A204.1 (cell line): Measurements from ENCODE around the gene PTPN22.
"Not testable (repeated sequence)": the region's sequence is repeated elsewhere in the genome, so short reads cannot be mapped to it uniquely, and the experiment has no call there.

Experiments used
- FAIRE-seq: peaks from 2 replicates; lab custom pipeline; 2012; peaks lifted over from hg19 to GRCh38; lab: Jason Lieb, UNC

Gene PTPN22

GRCh38 chr1:113887402-113888175 is 16.1 kb upstream of the PTPN22 start, which contains the start of gene BCL2L15:
Gene BCL2L15 (minus strand): TSS chr1:113887581. CDS start chr1:113887375, 206 bp downstream.
- FAIRE-seq: no peak

GRCh38 chr1:113886417-113887401 is 15.2 kb upstream of the PTPN22 start:
- no peak for FAIRE-seq

DNA sequence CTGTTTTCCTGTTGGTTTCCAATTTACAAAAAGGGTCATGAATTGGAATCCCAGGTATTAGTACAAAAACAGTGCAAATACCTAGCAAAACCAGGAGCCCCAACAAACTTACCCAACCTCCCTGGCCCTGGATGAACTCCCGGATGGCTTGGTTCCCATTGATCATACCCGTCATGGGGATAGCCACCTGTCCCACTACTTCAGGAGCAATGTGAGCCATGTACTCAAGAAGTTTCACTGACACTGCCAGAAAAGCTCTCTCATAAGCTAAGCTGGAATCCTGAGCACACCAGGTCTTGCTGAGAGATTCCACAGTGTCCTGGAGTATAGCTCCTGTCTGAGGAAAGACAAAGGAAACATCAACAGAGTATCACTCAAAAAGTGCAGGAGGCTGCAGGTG is 10.1 kb upstream of the PTPN22 start:
- FAIRE-seq: no peak

DNA sequence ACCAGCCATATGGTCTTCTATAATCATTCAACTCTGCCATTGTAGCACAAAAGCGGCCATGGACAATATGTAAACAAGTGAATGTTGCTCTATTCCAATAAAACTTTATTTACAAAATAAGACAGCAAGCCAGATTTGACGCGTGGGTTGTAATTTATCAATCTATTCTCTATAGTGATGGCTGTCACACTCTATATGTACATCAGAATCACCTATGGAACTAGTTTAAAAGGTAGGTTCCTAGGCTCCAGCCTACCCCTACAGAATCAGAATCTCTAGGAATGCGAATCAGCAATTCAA is 8.2 kb upstream of the PTPN22 start:
- no peak for FAIRE-seq

DNA sequence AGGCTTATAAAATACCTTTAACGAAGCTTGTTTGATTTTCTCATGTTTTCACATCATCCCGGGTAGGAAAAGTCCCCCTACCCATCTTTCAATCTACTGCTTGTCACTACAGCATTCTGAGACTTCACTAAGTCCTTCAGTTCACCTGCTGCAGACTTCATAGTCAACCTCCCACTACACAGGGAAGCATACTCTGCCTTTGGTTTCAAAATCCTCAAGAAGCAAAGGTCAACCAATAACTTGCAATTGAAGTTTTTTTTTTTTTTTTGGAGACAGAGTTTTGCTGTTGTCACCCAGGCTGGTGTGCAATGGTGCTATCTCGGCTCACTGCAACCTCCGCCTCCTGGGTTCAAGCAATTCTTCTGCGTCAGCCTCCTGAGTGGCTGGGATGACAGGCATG is 4.7 kb upstream of the PTPN22 start:
- no peak for FAIRE-seq

DNA sequence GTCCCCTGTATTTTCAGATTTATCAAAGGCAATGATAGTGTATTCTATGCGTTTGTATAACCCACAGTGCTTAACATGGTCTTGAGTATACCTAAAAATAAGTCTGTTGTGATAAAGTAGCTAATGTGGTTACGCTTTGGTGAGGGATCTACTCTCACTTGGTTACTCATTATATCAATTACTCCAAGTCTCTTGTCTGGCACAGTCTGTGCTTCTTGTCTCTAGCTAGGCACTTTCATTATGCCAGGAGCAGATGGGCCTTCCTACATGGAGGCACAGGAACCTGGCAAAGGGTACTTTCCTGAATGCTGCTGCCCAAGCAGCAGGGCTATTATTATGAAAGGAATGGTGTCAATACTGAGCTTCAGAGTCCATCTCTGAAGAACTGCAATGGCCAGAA is 4.2 kb upstream of the PTPN22 start:
- no peak for FAIRE-seq

GRCh38 chr1:113874012-113874879 is 2.7 kb upstream of the PTPN22 start:
- FAIRE-seq: no peak

DNA sequence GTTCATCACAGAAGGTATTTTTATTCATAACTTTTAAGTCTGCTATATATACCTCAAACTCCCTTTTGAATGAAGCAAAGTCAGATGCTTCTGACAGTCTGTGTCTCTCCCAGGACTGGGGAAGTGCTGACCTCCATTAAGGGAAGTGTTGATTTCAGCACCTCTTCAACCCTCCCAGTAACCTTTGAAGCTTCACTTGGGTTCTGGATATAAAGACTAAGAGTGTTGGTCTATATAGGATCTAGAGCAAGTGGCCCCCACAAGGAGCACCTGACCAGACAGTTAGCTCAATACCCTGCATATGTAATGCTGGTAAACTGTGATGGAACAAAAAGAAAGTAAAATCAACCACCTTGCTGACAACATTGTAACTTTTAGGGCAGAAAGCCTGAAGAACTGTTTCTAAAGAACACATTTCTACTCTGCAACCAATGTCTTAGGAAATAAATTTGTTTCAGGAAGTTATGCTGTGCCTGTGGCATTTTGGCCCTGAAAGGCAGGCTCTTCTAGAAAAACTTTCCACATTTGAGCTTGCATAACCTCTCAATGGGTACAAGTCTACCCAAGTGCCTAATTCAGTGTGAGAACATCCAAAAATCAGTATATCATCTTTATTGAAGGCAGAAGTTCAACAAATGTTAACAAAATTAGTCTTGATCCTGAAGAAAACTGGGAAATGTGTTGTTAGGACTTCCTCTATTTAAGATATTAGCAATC is 865 bp upstream of the PTPN22 start:
- FAIRE-seq: no peak

DNA sequence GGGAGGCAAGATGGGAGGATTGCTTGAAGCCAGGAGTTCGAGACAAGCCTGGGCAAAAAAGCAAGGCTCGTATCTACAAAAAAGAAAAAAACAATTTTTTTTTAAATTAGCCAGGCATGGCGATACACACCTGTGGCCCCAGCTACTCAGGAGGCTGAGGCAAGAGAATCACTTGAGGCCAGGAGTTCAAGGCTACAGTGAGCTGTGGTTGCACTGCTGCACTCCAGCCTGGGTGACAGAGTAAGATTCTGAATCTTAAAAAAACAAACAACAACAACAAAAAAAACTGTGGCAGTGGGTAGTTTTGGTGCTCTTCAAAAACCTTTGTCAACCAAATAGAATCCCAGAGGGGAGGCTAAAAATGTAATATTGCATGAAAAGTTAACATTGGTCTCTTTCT is 734 bp downstream of the PTPN22 start:
- FAIRE-seq: no peak

GRCh38 chr1:113868387-113869083 is 3.0 kb downstream of the PTPN22 start:
- FAIRE-seq: no peak

- FAIRE-seq: no peak
Measured at GRCh38 chr1:113861641-113862040, 9.9 kb downstream of the PTPN22 start.

GRCh38 chr1:113860891-113861290 is 10.6 kb downstream of the PTPN22 start:
- no peak for FAIRE-seq

DNA sequence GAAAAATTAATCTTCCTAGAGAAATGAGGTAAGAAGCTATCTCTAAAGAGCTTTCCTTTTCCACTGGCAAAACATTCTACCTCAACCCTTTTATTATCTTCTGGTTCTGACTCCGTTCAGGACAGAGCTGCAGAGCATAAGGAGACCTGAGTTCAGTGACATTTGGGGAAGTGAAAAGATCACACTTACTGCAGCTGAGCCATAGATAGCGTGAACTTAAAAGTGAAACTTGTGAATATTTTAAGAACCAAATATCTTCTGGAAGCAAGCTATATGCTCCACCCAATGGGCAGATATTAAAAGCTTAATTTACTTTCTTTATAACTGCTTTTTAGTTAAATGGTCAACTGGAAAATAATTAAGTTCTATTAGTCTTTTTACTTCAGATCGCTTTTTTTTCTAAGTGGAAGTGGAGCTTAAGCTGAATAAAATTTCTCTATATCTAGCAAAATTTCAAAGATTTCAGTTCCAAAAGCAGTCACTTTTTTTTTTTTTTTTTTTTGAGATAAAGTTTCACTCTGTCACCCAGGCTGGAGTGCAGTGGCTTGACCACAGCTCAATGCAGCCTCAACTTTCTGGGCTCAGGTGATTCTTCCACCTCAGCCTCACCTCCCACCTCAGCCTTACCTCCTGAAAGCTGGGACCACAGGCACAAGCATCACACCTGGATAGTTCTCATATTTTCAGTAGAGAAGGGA is 11.9 kb downstream of the PTPN22 start:
- FAIRE-seq: no peak

- FAIRE-seq: no peak
Measured at GRCh38 chr1:113858982-113859381, 12.5 kb downstream of the PTPN22 start.

DNA sequence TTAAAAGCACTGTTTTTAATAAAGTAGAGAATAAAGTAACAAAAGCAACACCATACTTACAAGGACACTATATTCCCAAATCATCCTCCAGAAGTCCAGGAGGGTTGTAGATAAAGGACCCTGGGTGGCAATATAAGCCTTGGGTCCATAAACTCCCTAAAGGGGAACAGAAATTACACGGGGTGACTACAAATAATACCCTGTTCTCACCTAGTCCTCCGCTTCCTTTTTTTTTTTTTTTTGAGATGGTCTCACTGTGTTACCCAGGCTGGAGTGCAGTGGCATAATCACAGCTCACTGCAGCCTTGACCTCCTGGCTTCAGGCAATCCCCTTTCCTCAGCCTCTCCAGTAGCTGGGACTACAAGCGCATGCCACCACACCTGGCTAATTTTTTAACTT is 13.1 kb downstream of the PTPN22 start:
- no peak for FAIRE-seq

- no peak for FAIRE-seq
Measured at GRCh38 chr1:113857776-113858175, 13.7 kb downstream of the PTPN22 start.

DNA sequence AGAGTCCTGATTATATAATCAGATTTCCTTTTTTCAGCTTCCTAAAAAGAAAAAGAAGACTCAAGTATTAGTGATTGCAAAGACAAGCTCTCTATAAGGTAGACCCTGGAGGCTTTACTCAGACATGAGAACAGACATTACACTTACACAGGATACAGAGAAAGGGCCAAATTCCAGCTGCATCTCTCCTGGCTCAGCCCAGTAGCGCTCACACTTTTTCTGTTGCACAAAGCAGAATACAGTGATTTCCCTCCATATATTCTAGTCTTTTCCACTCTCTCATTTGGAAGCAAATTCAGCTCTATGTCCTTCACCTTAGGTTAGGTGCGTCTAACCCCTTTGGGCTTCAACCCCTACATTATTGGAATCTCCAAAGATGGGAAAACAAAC is 15.1 kb downstream of the PTPN22 start:
- no peak for FAIRE-seq

DNA sequence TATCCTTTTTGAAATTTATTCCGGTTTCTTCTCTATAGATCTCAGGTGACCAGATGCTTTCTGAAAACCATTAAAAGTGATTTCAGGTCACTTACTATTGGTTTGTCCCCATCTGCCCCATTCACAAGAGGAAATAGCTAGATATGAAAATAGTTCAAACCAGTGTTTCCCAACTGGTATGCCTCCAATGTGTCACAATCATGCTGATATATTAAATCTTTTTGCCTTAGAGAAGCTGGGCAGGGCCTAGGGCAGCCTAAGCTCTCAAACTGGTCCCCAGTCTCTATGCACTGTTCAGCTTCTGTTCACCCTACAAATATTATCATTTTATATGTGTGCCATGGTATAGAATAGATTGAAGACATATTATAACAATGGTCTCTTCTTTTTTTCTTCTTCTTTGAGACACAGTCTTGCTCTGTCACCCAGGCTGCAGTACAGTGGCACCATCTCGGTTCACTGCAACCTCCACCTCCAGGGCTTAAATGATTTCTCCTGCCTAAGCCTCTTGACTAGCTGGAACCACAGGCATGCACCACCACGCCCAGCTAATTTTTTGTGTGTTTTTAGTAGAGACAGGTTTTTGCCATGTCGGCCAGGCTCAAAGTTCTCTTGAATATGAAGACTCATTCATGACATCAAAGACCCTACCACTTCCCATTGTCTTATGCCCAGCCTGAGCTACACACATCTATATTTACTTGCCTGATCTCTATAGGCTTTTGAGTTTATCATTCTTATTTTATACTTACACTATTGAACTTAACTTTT is 15.7 kb downstream of the PTPN22 start:
- FAIRE-seq: no peak

GRCh38 chr1:113854234-113854633 is 17.3 kb downstream of the PTPN22 start:
- no peak for FAIRE-seq

DNA sequence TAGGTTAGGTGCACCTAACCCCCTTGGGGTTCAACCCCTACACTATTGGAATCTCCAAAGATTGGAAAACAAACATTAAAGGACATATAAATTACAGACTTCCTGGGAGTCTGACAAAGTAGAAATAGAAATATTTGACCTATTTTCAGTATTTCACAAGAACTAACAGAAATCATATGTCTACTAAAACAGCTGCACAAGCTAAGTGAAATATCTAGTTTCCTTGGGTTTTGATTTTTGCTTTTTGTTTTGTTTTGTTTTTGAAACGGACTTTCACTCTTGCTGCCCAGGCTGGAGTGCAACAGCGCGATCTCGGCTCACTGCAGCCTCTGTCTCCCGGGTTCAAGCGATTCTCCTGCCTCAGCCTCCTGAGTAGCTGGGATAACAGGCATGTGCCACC is 18.8 kb downstream of the PTPN22 start:
- FAIRE-seq: not testable (repeated sequence)
